Prostate gland (tissue), 2 donors: ENCODE data around the gene INPP5B.

Experiments used
- CTCF ChIP-seq, 4 experiments: fragments of 200-600 bp in 2 of 4; fragments of 450-650 bp in 2 of 4; sonication (generic) in 2 of 4; IDR thresholded peaks; 1 replicate in 3 of 4; 2 replicates in 1 of 4; pipeline ENCODE4 v1.5.1; 2016 to 2019; ENCODE audit warnings: antibody characterized with exemption in 4 of 4, mild to moderate bottlenecking in 2 of 4, moderate library complexity in 2 of 4
- POLR2A ChIP-seq: fragments of 450-650 bp; IDR thresholded peaks from one replicate; pipeline ENCODE4 v1.6.1; 2016; ENCODE audit warnings: antibody characterized with exemption, mild to moderate bottlenecking

- no peak for TF ChIP-seq CTCF (IDR thresholded peaks at IDR 0.05)
- no peak for TF ChIP-seq POLR2A
These were observed 40.8 kb upstream of the INPP5B start for GRCh38 chr1:37987679-37988078.
